ENCODE measurements around the gene C1orf56. TPM values are rescaled to one million over a fixed set of nuclear protein-coding genes. Genes with fewer than 3 reads are reported as not detected.

C1orf56 gene
- total and polyA plus RNA-seq, 10 of the 15 experiments (the other 5 are each of a cell fraction or from before 2014, with no cell fraction given), result 0.22 to 15.5 (median 1.5) TPM

DNA sequence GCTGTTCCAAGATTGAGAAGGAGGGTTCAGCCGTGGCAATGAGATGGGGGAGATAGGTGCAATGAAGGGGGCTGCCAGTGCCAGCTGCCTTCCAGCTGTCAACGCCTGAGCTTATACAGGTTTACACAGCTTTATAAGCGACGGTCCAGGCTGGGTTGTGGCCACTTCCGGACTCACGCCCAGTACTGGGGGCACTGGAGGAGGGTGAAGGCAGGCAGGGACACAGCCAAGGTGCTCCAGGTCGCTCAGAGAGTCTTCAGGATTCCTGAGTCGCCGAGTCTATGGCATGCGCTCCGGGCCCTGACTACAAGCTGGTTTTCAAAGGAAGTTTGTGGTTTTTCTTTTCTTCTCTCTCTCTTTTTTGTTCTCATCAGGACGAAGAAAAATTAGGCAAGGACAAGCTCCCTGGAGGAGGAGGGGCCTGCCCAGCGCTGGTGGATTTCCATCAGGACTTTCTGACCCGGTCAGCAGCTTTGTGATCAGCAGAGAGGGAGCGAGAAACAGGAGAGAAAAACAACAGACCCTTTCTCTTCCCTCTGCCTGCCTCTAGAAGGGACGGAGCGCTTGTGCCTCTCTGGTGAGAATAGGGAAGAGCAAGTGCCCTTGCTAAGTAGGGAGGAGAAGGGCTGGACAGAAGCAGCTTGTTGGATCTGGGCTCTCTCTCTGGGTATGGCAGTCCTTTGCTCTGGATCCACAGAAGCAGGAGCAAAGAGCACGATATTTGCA is 41.1 kb upstream of the C1orf56 start, which contains the start of gene MINDY1:
Gene MINDY1 (minus strand): TSS at position 576 of the 726 bp plus-strand sequence. CDS start 4,285 bp downstream, outside the sequence.
- H3K4me2 ChIP-seq (ENCODE audit: control insufficient read depth, insufficient read depth), result peak within 1 kb of the TSS; percentile 100
- peak; percentile 32 for DNase-seq (ENCODE audit: low read depth, low spot score)
- peak within 1 kb of the TSS; percentile 94 for H2AFZ ChIP-seq (ENCODE audit: control insufficient read depth, low read depth, low read length)
- POLR2A ChIA-PET, result interaction anchor here (0.6 to 1.7 kb wide), 14 partner anchors 10 to 1119 kb away, joined by 3 to 7 read pairs (median 4); partner anchors contain the start of genes ENSA and TNFAIP8L2
- FAIRE-seq, result peak; percentile 59
- H4K20me1 ChIP-seq (ENCODE audit: control insufficient read depth, insufficient read depth), result no peaks in the 10 kb centered on the region
- H3K9me3 ChIP-seq (replicated peaks; ENCODE audit: control insufficient read depth, insufficient read depth, low read length), result no peaks in the 10 kb centered on the region
- RAD21 ChIA-PET (ENCODE audit: unreplicated experiment), result interaction anchor here (0.7 to 2.1 kb wide), 10 partner anchors 11 to 183 kb away, joined by 3 to 20 read pairs (median 4); partner anchors contain the start of genes C1orf56, CERS2, TNFAIP8L2 and VPS72
- SMC1A ChIA-PET (ENCODE audit: uncharacterized antibody, unreplicated experiment), result interaction anchor here (0.7 to 3.6 kb wide), 12 partner anchors 11 to 490 kb away, joined by 3 to 34 read pairs (median 4); partner anchors contain the start of genes CDC42SE1, MLLT11 and TNFAIP8L2
- H3K27ac ChIP-seq (ENCODE audit: control insufficient read depth, insufficient read depth), result peak within 1 kb of the TSS; percentile 73
- 11% methylated on average over 18 of the region's 18 CpGs for WGBS (ENCODE audit: insufficient coverage, insufficient replicate concordance, low lambda C conversion rate, missing lambda C conversion rate)
- in situ Hi-C loops (cut with MboI), result no loop called here
- intact Hi-C loops (cut with micrococcal nuclease; ENCODE audit: unreplicated experiment), result no loop called here
- peak within 1 kb of the TSS; percentile 73 for H3K4me3 ChIP-seq
- H3K4me1 ChIP-seq (ENCODE audit: control insufficient read depth, insufficient read depth, low read length), result peaks cover 12% of the 10 kb centered on the region
- H3K9ac ChIP-seq (ENCODE audit: control insufficient read depth, insufficient read depth, low read length), result peak within 1 kb of the TSS; percentile 66
- BruUV-seq (replicated peaks), result no TSS peak
- H3K79me2 ChIP-seq (ENCODE audit: control insufficient read depth, insufficient read depth, low read length), result peaks cover 16% of the 10 kb centered on the region
- H3K27me3 ChIP-seq (replicated peaks in 1 of 2; ENCODE audit: control insufficient read depth in 2 of 2, insufficient read depth in 2 of 2, low read length in 1 of 2), result no peaks in the 10 kb centered on the region
- CTCF ChIA-PET, result interaction anchor here (0.6 to 16.2 kb wide), 18 partner anchors 10 to 490 kb away, joined by 3 to 252 read pairs (median 4); partner anchors contain the start of genes ANXA9, C1orf56, CDC42SE1 and CERS2
- H3K36me3 ChIP-seq (ENCODE audit: control insufficient read depth in 2 of 2, insufficient read depth in 2 of 2, low read length in 1 of 2), result no peaks in the 10 kb centered on the region; a peak in 1 of 4 replicates
- peak; percentile 71 for ATAC-seq
- peak; percentile 24; the same call in 1 of the 2 replicates for TF ChIP-seq SPI1 (IDR thresholded peaks at IDR 0.05; ENCODE audit: borderline replicate concordance, insufficient read depth, low read depth, low read length)
- TF ChIP-seq IKZF1 (conservative IDR thresholded peaks at IDR 0.05), result peak; percentile 63
- TF ChIP-seq TAF1 (IDR thresholded peaks at IDR 0.05; ENCODE audit: borderline replicate concordance, low read depth, low read length), result 0 out of 2 replicates have a peak, but pooled peaks have one; percentile 44
- peak; percentile 76 for TF ChIP-seq RUNX3 (IDR thresholded peaks at IDR 0.05; ENCODE audit: low read length)
- TF ChIP-seq NRF1 (conservative IDR thresholded peaks at IDR 0.05; ENCODE audit: low read depth, low read length), result no peak
- TF ChIP-seq CTCF (IDR thresholded peaks at IDR 0.05 in 2 of 3, conservative IDR thresholded peaks at IDR 0.05 in 1 of 3; ENCODE audit: control insufficient read depth in 2 of 3, extremely low read depth in 1 of 3, insufficient read depth in 1 of 3, low read depth in 3 of 3, low read length in 3 of 3), result peak; percentile 38 to 57 (median 43); a peak in 4 of 6 replicates
- TF ChIP-seq, protein P1, sequence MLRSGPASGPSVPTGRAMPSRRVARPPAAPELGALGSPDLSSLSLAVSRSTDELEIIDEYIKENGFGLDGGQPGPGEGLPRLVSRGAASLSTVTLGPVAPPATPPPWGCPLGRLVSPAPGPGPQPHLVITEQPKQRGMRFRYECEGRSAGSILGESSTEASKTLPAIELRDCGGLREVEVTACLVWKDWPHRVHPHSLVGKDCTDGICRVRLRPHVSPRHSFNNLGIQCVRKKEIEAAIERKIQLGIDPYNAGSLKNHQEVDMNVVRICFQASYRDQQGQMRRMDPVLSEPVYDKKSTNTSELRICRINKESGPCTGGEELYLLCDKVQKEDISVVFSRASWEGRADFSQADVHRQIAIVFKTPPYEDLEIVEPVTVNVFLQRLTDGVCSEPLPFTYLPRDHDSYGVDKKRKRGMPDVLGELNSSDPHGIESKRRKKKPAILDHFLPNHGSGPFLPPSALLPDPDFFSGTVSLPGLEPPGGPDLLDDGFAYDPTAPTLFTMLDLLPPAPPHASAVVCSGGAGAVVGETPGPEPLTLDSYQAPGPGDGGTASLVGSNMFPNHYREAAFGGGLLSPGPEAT (IDR thresholded peaks at IDR 0.05; ENCODE audit: low read depth), result 0 out of 2 replicates have a peak, but pooled peaks have one; percentile 21
- TF ChIP-seq ZNF217 (IDR thresholded peaks at IDR 0.05), result no peak
- 0 out of 2 replicates have a peak, but pooled peaks have one; percentile 16 for TF ChIP-seq TCF3 (IDR thresholded peaks at IDR 0.05; ENCODE audit: borderline replicate concordance, insufficient read depth, low read depth, low read length)
- no peak for TF ChIP-seq YBX1 (IDR thresholded peaks at IDR 0.05)
- TF ChIP-seq POLR2A (IDR thresholded peaks at IDR 0.05; ENCODE audit: low read depth, low read length), result peak; percentile 60
- TF ChIP-seq MLLT1 (IDR thresholded peaks at IDR 0.05), result peak; percentile 16; the same call in 1 of the 2 replicates
- TF ChIP-seq SKIL (IDR thresholded peaks at IDR 0.05; ENCODE audit: low read depth, poor library complexity, severe bottlenecking), result no peak
- TF ChIP-seq ZNF622 (IDR thresholded peaks at IDR 0.05), result no peak
- TF ChIP-seq TCF12 (IDR thresholded peaks at IDR 0.05; ENCODE audit: low read depth, low read length), result 0 out of 2 replicates have a peak, but pooled peaks have one; percentile 26

All from GM12878 (cell line).